ENCODE data around the gene DNAAF1. TPM values are rescaled to one million over a fixed set of nuclear protein-coding genes. Genes with fewer than 3 reads are reported as not detected.

The DNAAF1 gene
- total and polyA plus RNA-seq, 2 donors (not counting 3 experiments of a cell fraction or from before 2014, with no cell fraction given), result 0.01 TPM; not detected in 1

DNA sequence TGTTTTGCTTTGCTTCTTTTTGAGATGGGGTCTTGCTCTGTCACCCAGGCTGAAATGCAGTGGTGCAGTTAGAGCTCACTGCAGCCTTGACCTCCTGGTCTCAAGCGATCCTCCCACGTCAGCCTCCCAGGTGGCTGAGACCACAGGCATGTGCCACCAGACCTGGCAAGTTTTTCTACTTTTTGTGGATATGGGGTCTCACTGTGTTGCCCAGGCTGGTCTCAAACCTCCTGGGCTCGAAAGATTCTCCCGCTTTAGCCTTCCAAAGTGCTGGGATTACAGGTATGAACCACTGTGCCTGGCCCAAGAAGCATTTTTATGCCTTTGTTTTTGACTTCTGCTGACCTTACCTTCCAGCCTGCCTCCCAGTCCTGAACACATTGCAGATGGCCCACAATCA lies 10.1 kb downstream of the DNAAF1 start:
- DNase-seq (ENCODE audit: low read depth, low spot score) (no peak), FAIRE-seq (no peak)
- H4K20me1 ChIP-seq (replicated peaks; ENCODE audit: control insufficient read depth, extremely low read depth, insufficient read depth, low read length), result no peaks in the 10 kb centered on the region
- no peak overlapping the region for H3K27ac ChIP-seq (ENCODE audit: insufficient read depth, low read depth, low read length)
- no TSS peak for BruUV-seq (replicated peaks)
- H3K4me2 ChIP-seq (ENCODE audit: insufficient read depth, low read length), result no peak overlapping the region
- ChIA-PET POLR2A (no interaction called here), CTCF (interaction anchor here (0.7 kb wide), 1 partner anchor 32 kb away, joined by 3 read pairs; the partner anchor contains the start of gene TAF1C)
- no peaks in the 10 kb centered on the region for H3K36me3 ChIP-seq (ENCODE audit: control insufficient read depth in 2 of 2, extremely low read depth in 1 of 2, insufficient read depth in 2 of 2, low read length in 2 of 2)
- no peak overlapping the region for H3K4me3 ChIP-seq (replicated peaks in 1 of 3; ENCODE audit: insufficient read depth in 1 of 3, low read depth in 1 of 3, low read length in 3 of 3)
- TF ChIP-seq POLR2A (IDR thresholded peaks at IDR 0.05; ENCODE audit: low read depth, low read length), result no peak
- no peak for TF ChIP-seq POLR2AphosphoS5 (IDR thresholded peaks at IDR 0.05; ENCODE audit: insufficient read depth, low read depth, low read length)
- no peak for TF ChIP-seq JUN (IDR thresholded peaks at IDR 0.05; ENCODE audit: borderline replicate concordance, insufficient read depth, insufficient read length, low read depth)
- TF ChIP-seq MYC (IDR thresholded peaks at IDR 0.05; ENCODE audit: low read depth, low read length), result no peak
- H3K4me1 ChIP-seq (ENCODE audit: control insufficient read depth, extremely low read depth, insufficient read depth, low read length), result no peaks in the 10 kb centered on the region
- intact Hi-C loops (cut with micrococcal nuclease), result loop anchor here (5.0 kb wide), 1 partner anchor 772 kb away; no protein-coding TSS in a partner anchor
- no peaks in the 10 kb centered on the region for H3K79me2 ChIP-seq (ENCODE audit: control insufficient read depth, insufficient read depth, low read length)
- no peak overlapping the region for H3K9ac ChIP-seq (replicated peaks; ENCODE audit: extremely low read depth, insufficient read depth, low read length)
- no peaks in the 10 kb centered on the region for H3K9me3 ChIP-seq (replicated peaks; ENCODE audit: control insufficient read depth, insufficient read depth, low read length)
- dilution Hi-C loops (cut with MboI; ENCODE audit: extremely low pct_ligation_motif_present, low sequenced_read_pairs), result no loop called here
- peaks cover 20% of the 10 kb centered on the region in 2 experiments for H3K27me3 ChIP-seq (ENCODE audit: control insufficient read depth in 2 of 2, insufficient read depth in 2 of 2, low read length in 2 of 2)
- no peaks in the 10 kb centered on the region for H3K9me1 ChIP-seq (replicated peaks; ENCODE audit: control insufficient read depth, extremely low read depth, insufficient read depth, low read length)
- no peak overlapping the region for H2AFZ ChIP-seq (ENCODE audit: low read depth, low read length)

DNA sequence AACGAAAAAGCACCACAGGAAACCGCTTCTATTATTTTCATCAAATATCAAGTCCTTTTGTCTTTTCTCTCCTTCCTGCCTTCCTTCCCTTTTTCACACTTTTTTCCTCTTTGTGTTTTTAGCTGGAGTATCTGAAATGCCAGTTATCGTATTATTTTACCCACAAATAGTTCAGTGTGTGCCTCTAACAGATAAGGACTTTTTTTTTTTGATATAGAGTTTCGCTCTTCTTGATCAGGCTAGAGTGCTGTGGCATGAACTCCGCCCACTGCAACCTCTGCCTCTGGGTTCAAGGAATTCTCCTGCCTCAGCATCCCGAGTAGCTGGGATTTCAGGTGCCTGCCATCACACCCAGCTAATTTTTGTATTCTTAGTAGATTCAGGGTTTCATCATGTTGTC lies 10.7 kb downstream of the DNAAF1 start:
- intact Hi-C loops (cut with micrococcal nuclease), result loop anchor here (5.0 kb wide), 1 partner anchor 772 kb away; no protein-coding TSS in a partner anchor
- POLR2A ChIA-PET, result interaction anchor here (1.2 kb wide), 1 partner anchor 39 kb away, joined by 4 read pairs; the partner anchor contains the start of gene MBTPS1
- TF ChIP-seq EZH2 (IDR thresholded peaks at IDR 0.05; ENCODE audit: borderline replicate concordance, low read depth, low read length, severe bottlenecking) (no peak), MAX (IDR thresholded peaks at IDR 0.05; ENCODE audit: insufficient read depth, insufficient read length) (no peak), POLR2AphosphoS5 (IDR thresholded peaks at IDR 0.05; ENCODE audit: insufficient read depth, low read depth, low read length) (no peak), MYC (IDR thresholded peaks at IDR 0.05; ENCODE audit: low read depth, low read length) (no peak), FOS (IDR thresholded peaks at IDR 0.05; ENCODE audit: borderline replicate concordance, insufficient read depth, low read length) (no peak), JUN (IDR thresholded peaks at IDR 0.05; ENCODE audit: borderline replicate concordance, insufficient read depth, insufficient read length, low read depth) (no peak), POLR2A (IDR thresholded peaks at IDR 0.05; ENCODE audit: low read depth, low read length) (no peak), CTCF (IDR thresholded peaks at IDR 0.05; ENCODE audit: extremely low read depth in 1 of 2, insufficient read depth in 1 of 2, low read depth in 1 of 2, low read length in 2 of 2) (no peak), GATA2 (IDR thresholded peaks at IDR 0.05; ENCODE audit: insufficient read depth, insufficient read length, low read depth, low read length) (no peak)

More for the DNA sequence above, 10.7 kb downstream of the DNAAF1 start:
- FAIRE-seq (no peak), DNase-seq (ENCODE audit: low read depth, low spot score) (no peak)
- no peaks in the 10 kb centered on the region for H3K79me2 ChIP-seq (ENCODE audit: control insufficient read depth, insufficient read depth, low read length)
- no peak overlapping the region for H3K4me3 ChIP-seq (replicated peaks in 1 of 3; ENCODE audit: insufficient read depth in 1 of 3, low read depth in 1 of 3, low read length in 3 of 3)
- H3K27ac ChIP-seq (ENCODE audit: insufficient read depth, low read depth, low read length), result no peak overlapping the region
- CTCF ChIA-PET, result interaction anchor here (0.6 to 1.6 kb wide), 6 partner anchors 11 to 753 kb away, joined by 3 to 7 read pairs (median 4); partner anchors contain the start of gene TAF1C
- no peak overlapping the region for H3K4me2 ChIP-seq (ENCODE audit: insufficient read depth, low read length)
- H3K36me3 ChIP-seq (ENCODE audit: control insufficient read depth in 2 of 2, extremely low read depth in 1 of 2, insufficient read depth in 2 of 2, low read length in 2 of 2), result no peaks in the 10 kb centered on the region
- no TSS peak for BruUV-seq (replicated peaks)
- no peaks in the 10 kb centered on the region for H4K20me1 ChIP-seq (replicated peaks; ENCODE audit: control insufficient read depth, extremely low read depth, insufficient read depth, low read length)
- no peaks in the 10 kb centered on the region for H3K4me1 ChIP-seq (ENCODE audit: control insufficient read depth, extremely low read depth, insufficient read depth, low read length)
- dilution Hi-C loops (cut with MboI; ENCODE audit: extremely low pct_ligation_motif_present, low sequenced_read_pairs), result no loop called here
- peaks cover 20 to 23% of the 10 kb centered on the region in 2 experiments for H3K27me3 ChIP-seq (ENCODE audit: control insufficient read depth in 2 of 2, insufficient read depth in 2 of 2, low read length in 2 of 2)
- no peaks in the 10 kb centered on the region for H3K9me3 ChIP-seq (replicated peaks; ENCODE audit: control insufficient read depth, insufficient read depth, low read length)
- H3K9me1 ChIP-seq (replicated peaks; ENCODE audit: control insufficient read depth, extremely low read depth, insufficient read depth, low read length), result no peaks in the 10 kb centered on the region
- H3K9ac ChIP-seq (replicated peaks; ENCODE audit: extremely low read depth, insufficient read depth, low read length), result no peak overlapping the region
- H2AFZ ChIP-seq (ENCODE audit: low read depth, low read length), result no peak overlapping the region
